HepG2 (cell line): Measurements from ENCODE around the gene GFER. TPM values are rescaled to one million over a fixed set of nuclear protein-coding genes. Genes with fewer than 3 reads are reported as not detected.
A peak's percentile ranks its signal among the peaks of the same experiment; 100 is the strongest.

ENCODE experiments used
- ETS1 ChIP-seq: sonication (generic); formaldehyde crosslinking; IDR thresholded peaks from 2 replicates; pipeline ENCODE4 v1.4.0; 2020; ENCODE audit warnings: missing genetic modification reagents
- FOXA3 ChIP-seq: IDR thresholded peaks from 2 replicates; pipeline ENCODE4 v1.6.1; 2016; ENCODE audit warnings: missing genetic modification reagents, missing compliant biosample characterization
- GLMP ChIP-seq: sonication (generic); formaldehyde crosslinking; IDR thresholded peaks from 2 replicates; pipeline ENCODE4 v1.9.0; 2021; ENCODE audit warnings: missing genetic modification reagents, mild to moderate bottlenecking, borderline replicate concordance
- HDAC1 ChIP-seq: sonication (generic); formaldehyde crosslinking; IDR thresholded peaks from 2 replicates; pipeline ENCODE4 v1.5.1; 2020; ENCODE audit warnings: mild to moderate bottlenecking, missing genetic modification reagents
- HNF4A ChIP-seq: sonication (generic); formaldehyde crosslinking; IDR thresholded peaks from 2 replicates; pipeline ENCODE4 v1.4.0; 2020; ENCODE audit warnings: missing genetic modification reagents
- KDM2A ChIP-seq: sonication (generic); formaldehyde crosslinking; IDR thresholded peaks from 2 replicates; pipeline ENCODE4 v1.4.0; 2020; ENCODE audit warnings: low read depth, missing genetic modification reagents, borderline replicate concordance
- KDM5B ChIP-seq: sonication (generic); formaldehyde crosslinking; IDR thresholded peaks from 2 replicates; pipeline ENCODE4 v1.4.0; 2020; ENCODE audit warnings: missing genetic modification reagents, mild to moderate bottlenecking, borderline replicate concordance
- RCOR2 ChIP-seq: IDR thresholded peaks from 2 replicates; pipeline ENCODE4 v1.6.1; 2016; ENCODE audit warnings: missing biosample characterization, missing genetic modification reagents
- TEF ChIP-seq: sonication (generic); formaldehyde crosslinking; IDR thresholded peaks from 2 replicates; pipeline ENCODE4 v1.5.0; 2020; ENCODE audit warnings: missing genetic modification reagents
- ZNF12 ChIP-seq: sonication (generic); formaldehyde crosslinking; IDR thresholded peaks from 2 replicates; pipeline ENCODE4 v1.5.0; 2020; ENCODE audit warnings: missing genetic modification reagents
- ZNF317 ChIP-seq: sonication (generic); formaldehyde crosslinking; IDR thresholded peaks from 2 replicates; pipeline ENCODE4 v1.5.0; 2020; ENCODE audit warnings: mild to moderate bottlenecking, missing genetic modification reagents
- ZNF687 ChIP-seq: sonication (generic); formaldehyde crosslinking; IDR thresholded peaks from 2 replicates; pipeline ENCODE4 v1.5.1; 2020; ENCODE audit warnings: mild to moderate bottlenecking, missing genetic modification reagents, moderate library complexity
- ZNF710 ChIP-seq: sonication (generic); formaldehyde crosslinking; IDR thresholded peaks from 2 replicates; pipeline ENCODE4 v1.5.0; 2020; ENCODE audit warnings: mild to moderate bottlenecking, missing genetic modification reagents, borderline replicate concordance
- ZNF724P ChIP-seq: sonication (generic); formaldehyde crosslinking; IDR thresholded peaks from 2 replicates; pipeline ENCODE4 v1.8.0; 2022; ENCODE audit warnings: missing genetic modification reagents, borderline replicate concordance
- ZNF891 ChIP-seq: sonication (generic); formaldehyde crosslinking; IDR thresholded peaks from 2 replicates; pipeline ENCODE4 v1.5.0; 2020; ENCODE audit warnings: mild to moderate bottlenecking, missing genetic modification reagents
- polyA plus RNA-seq, 8 experiments: library from polyadenylated mRNA; depleted of rRNA in 3 of 8; stranded (reverse) in 7 of 8; unstranded in 1 of 8; fragments of >200 nt; fragmentation: Illumina TruSeq in 4 of 8; extraction: Trizol in 4 of 8; gene quantifications; 2 replicates each; pipeline versions ENCODE4 v1.2.1 to v1.2.3, GENCODE V29; 2011 to 2016; ENCODE audit warnings: low read depth in 4 of 8, missing spikeins in 1 of 8, mixed read lengths in 1 of 8; ENCODE audit not compliant: insufficient read depth in 1 of 8
- total RNA-seq, 5 experiments: library from RNA; depleted of rRNA; stranded (reverse); fragments of >200 nt; fragmentation: Illumina TruSeq; extraction: Trizol; gene quantifications; 2 replicates each; pipeline ENCODE4 v1.2.3, GENCODE V29; 2016; ENCODE audit warnings: low read depth in 1 of 5
- TF ChIP-seq, protein P1 (sequence below): sonication (generic); formaldehyde crosslinking; IDR thresholded peaks from 2 replicates; pipeline ENCODE4 v1.9.0; 2021; ENCODE audit warnings: missing genetic modification reagents, borderline replicate concordance

Gene GFER
- total and polyA plus RNA-seq, 2 of the 13 experiments (the other 11 are each of a cell fraction or from before 2014, with no cell fraction given): 28.6 to 71.7 TPM

- TF ChIP-seq ZNF12 (CRISPR knock-in tag): no peak
- TF ChIP-seq ZNF891 (CRISPR knock-in tag): peak; percentile 63; the same call in 1 of the 2 replicates
- TF ChIP-seq ETS1 (CRISPR knock-in tag): no peak
- peak; percentile 49; the same call in 1 of the 2 replicates for TF ChIP-seq KDM2A (CRISPR knock-in tag)
- no peak for TF ChIP-seq RCOR2 (CRISPR knock-in tag)
- peak; percentile 44; the same call in 1 of the 2 replicates for TF ChIP-seq HDAC1
- TF ChIP-seq ZNF687 (CRISPR knock-in tag): peak; percentile 76
- TF ChIP-seq ZNF724P (CRISPR knock-in tag): 0 out of 2 replicates have a peak, but pooled peaks have one; percentile 18
- no peak for TF ChIP-seq ZNF710
- TF ChIP-seq GLMP (CRISPR knock-in tag): no peak
- TF ChIP-seq, protein P1, sequence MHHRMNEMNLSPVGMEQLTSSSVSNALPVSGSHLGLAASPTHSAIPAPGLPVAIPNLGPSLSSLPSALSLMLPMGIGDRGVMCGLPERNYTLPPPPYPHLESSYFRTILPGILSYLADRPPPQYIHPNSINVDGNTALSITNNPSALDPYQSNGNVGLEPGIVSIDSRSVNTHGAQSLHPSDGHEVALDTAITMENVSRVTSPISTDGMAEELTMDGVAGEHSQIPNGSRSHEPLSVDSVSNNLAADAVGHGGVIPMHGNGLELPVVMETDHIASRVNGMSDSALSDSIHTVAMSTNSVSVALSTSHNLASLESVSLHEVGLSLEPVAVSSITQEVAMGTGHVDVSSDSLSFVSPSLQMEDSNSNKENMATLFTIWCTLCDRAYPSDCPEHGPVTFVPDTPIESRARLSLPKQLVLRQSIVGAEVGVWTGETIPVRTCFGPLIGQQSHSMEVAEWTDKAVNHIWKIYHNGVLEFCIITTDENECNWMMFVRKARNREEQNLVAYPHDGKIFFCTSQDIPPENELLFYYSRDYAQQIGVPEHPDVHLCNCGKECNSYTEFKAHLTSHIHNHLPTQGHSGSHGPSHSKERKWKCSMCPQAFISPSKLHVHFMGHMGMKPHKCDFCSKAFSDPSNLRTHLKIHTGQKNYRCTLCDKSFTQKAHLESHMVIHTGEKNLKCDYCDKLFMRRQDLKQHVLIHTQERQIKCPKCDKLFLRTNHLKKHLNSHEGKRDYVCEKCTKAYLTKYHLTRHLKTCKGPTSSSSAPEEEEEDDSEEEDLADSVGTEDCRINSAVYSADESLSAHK: no peak
- no peak for TF ChIP-seq TEF
- TF ChIP-seq ZNF317: 0 out of 2 replicates have a peak, but pooled peaks have one; percentile 25
- TF ChIP-seq KDM5B (CRISPR knock-in tag): peak; percentile 75; the same call in 1 of the 2 replicates
- no peak for TF ChIP-seq HNF4A (CRISPR knock-in tag)
- 0 out of 2 replicates have a peak, but pooled peaks have one; percentile 13 for TF ChIP-seq FOXA3 (CRISPR knock-in tag)
Observed at GRCh38 chr16:1990351-1991134, 6.5 kb downstream of the GFER start (continued).
